Measurements from ENCODE around the gene STIM1. TPM values are rescaled to one million over a fixed set of nuclear protein-coding genes. Genes with fewer than 3 reads are reported as not detected.
A peak's percentile ranks its signal among the peaks of the same experiment; 100 is the strongest.

The STIM1 gene
- total RNA-seq, 1 donor from 2014 or later: 60.8 TPM

DNA sequence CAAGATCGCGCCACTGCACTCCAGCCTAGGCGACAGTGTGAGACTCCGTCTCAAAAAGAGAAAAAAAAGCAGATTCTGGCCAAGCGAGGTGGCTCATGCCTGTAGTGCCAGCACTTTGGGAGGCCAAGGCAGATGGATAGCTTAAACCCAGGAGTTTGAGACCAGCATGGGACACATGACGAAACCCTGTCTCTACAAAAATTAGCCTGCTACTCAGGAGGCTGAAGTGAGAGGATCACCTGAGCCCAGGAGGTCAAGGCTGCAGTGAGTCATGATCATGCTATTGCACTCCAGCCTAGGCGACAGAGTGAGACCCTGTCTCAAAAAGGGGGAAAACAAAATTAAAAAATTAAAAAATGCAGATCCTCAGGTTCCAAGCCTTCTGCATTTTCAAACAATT, 33.2 kb upstream of the STIM1 start:
- DNase-seq (ENCODE audit: low read depth): no peak
- FAIRE-seq: no peak
- no peak overlapping the region for H3K4me3 ChIP-seq (ENCODE audit: low read depth, low read length)
- TF ChIP-seq, protein P1, sequence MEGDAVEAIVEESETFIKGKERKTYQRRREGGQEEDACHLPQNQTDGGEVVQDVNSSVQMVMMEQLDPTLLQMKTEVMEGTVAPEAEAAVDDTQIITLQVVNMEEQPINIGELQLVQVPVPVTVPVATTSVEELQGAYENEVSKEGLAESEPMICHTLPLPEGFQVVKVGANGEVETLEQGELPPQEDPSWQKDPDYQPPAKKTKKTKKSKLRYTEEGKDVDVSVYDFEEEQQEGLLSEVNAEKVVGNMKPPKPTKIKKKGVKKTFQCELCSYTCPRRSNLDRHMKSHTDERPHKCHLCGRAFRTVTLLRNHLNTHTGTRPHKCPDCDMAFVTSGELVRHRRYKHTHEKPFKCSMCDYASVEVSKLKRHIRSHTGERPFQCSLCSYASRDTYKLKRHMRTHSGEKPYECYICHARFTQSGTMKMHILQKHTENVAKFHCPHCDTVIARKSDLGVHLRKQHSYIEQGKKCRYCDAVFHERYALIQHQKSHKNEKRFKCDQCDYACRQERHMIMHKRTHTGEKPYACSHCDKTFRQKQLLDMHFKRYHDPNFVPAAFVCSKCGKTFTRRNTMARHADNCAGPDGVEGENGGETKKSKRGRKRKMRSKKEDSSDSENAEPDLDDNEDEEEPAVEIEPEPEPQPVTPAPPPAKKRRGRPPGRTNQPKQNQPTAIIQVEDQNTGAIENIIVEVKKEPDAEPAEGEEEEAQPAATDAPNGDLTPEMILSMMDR (IDR thresholded peaks at IDR 0.05; ENCODE audit: insufficient read depth, low read length, severe bottlenecking): no peak
- no peaks in the 10 kb centered on the region for H3K27me3 ChIP-seq (ENCODE audit: control insufficient read depth, insufficient read depth, low read length)
- H3K36me3 ChIP-seq (ENCODE audit: control insufficient read depth, insufficient read depth, low read length): peaks cover 10% of the 10 kb centered on the region

DNA sequence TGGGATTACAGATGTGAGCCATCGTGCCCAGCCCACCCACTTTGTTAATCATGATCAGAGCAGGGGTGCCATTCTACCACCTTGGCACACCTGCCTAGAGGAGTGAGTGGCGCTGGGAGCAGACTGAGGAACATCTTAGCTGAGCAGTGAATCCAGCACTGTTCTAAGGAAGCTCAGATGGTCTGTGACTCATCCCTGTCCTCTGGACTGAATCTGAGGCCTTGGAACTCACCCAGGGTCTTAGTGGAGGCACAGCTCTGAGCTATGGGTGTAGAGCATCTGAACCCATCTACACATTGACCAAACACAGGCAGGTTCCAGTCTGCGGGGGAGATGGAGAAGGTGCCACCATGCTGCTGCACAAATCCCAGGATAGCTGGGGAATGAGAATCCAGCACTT, 32.2 kb upstream of the STIM1 start:
- FAIRE-seq (no peak), DNase-seq (ENCODE audit: low read depth) (peak; percentile 37)
- H3K4me3 ChIP-seq (ENCODE audit: low read depth, low read length): no peak overlapping the region
- TF ChIP-seq, protein P1 (IDR thresholded peaks at IDR 0.05; ENCODE audit: insufficient read depth, low read length, severe bottlenecking): no peak
- H3K36me3 ChIP-seq (ENCODE audit: control insufficient read depth, insufficient read depth, low read length): peaks cover 14% of the 10 kb centered on the region
- H3K27me3 ChIP-seq (ENCODE audit: control insufficient read depth, insufficient read depth, low read length): no peaks in the 10 kb centered on the region

DNA sequence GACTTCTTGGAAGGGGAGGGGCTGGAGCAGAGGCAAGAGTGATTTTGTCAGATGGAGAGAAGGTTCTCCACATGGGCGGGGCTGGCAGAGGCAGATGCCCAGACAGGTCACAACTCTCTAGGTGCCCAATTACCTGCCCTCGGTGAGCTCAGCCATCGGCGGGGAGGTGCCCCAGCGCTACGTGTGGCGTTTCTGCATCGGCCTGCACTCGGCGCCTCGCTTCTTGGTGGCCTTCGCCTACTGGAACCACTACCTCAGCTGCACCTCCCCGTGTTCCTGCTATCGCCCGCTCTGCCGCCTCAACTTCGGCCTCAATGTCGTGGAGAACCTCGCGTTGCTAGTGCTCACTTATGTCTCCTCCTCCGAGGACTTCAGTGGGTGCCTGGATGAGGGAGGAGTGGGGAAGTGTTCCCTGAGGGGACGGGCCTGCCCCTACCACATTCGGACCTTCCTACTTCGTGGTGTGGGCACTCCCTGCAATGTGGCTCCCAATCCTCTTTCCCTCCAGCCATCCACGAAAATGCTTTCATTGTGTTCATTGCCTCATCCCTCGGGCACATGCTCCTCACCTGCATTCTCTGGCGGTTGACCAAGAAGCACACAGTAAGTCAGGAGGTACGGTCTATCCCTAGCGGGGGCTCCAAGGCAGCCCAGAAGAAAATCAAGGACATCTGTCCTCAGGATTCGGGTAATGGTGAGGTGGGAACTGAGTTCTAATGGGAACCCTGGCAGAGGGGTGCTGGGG, 31.5 kb upstream of the STIM1 start:
- FAIRE-seq (no peak), DNase-seq (ENCODE audit: low read depth) (no peak)
- TF ChIP-seq, protein P1 (IDR thresholded peaks at IDR 0.05; ENCODE audit: insufficient read depth, low read length, severe bottlenecking): no peak
- Histone ChIP-seq H3K4me3 (ENCODE audit: low read depth, low read length) (no peak overlapping the region), H3K36me3 (ENCODE audit: control insufficient read depth, insufficient read depth, low read length) (peaks cover 14% of the 10 kb centered on the region), H3K27me3 (ENCODE audit: control insufficient read depth, insufficient read depth, low read length) (no peaks in the 10 kb centered on the region)

DNA sequence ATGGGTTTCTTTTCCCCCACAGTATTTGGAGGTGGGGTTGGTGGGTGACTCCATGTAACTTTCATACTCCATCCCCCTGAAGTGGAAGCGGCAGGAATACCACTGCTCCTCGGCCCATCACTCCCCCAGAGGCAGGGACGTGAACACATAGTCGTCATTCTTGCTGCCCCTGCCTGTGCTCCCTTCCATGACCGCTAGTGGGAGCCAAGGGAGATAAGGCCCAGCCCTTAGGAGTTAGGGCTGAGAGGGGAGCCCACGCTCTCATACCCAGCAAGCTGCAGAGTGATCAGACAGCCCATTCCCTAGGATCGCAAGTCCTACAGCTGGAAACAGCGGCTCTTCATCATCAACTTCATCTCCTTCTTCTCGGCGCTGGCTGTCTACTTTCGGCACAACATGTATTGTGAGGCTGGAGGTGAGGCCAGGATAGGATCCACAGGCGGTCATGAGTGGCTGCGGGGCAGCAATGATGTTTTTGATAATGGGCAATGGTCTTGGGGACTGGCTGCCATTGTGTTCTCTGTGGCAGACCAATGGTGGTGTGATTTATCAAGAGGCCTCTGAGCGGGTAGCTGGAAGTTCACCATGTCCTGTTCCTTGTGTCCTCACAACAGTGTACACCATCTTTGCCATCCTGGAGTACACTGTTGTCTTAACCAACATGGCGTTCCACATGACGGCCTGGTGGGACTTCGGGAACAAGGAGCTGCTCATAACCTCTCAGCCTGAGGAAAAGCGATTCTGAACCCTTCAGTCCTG, 30.6 kb upstream of the STIM1 start:
- Histone ChIP-seq H3K4me3 (ENCODE audit: low read depth, low read length) (no peak overlapping the region), H3K36me3 (ENCODE audit: control insufficient read depth, insufficient read depth, low read length) (peaks cover 14% of the 10 kb centered on the region), H3K27me3 (ENCODE audit: control insufficient read depth, insufficient read depth, low read length) (no peaks in the 10 kb centered on the region)
- TF ChIP-seq, protein P1 (IDR thresholded peaks at IDR 0.05; ENCODE audit: insufficient read depth, low read length, severe bottlenecking): peak; percentile 70
- DNase-seq (ENCODE audit: low read depth) (peak; percentile 46), FAIRE-seq (no peak)

DNA sequence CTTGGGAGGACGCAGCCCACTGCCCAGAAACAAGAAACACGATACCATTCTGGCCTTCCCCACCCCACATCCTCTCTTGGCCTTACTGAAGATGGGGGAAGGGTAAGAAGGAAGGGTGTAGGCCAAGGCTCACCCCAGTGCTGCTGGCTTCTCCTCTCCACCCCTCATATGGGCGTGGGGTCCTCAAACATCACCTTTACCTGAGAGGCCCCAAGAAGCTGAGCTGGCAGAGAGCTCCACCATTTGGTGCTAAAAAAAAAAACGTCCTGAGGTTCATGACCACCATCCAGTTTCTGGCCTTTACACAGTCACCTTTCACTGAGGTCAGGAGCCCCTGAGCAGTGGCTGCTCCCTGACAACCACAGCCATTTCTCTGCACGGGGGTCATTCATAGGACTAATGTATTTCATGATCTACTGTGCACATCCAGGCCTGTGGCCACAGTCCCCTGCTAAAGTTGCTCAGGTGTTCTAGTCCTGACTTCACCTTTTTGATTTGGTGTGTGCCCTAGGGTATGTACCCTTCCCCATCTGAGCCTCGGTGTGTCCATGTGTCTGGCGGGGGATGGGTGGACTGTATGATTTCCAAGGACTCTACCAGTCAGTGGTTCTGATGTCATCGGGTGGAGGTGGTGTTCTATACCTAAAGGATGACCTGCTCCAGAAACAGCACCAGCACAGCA, 29.9 kb upstream of the STIM1 start:
- FAIRE-seq (no peak), DNase-seq (ENCODE audit: low read depth) (no peak)
- H3K4me3 ChIP-seq (ENCODE audit: low read depth, low read length): no peak overlapping the region
- peaks cover 16% of the 10 kb centered on the region for H3K36me3 ChIP-seq (ENCODE audit: control insufficient read depth, insufficient read depth, low read length)
- TF ChIP-seq, protein P1 (IDR thresholded peaks at IDR 0.05; ENCODE audit: insufficient read depth, low read length, severe bottlenecking): no peak
- H3K27me3 ChIP-seq (ENCODE audit: control insufficient read depth, insufficient read depth, low read length): no peaks in the 10 kb centered on the region

Data from bronchial epithelial cell (primary cell).